OCI-LY7 (cell line): ENCODE results near the gene PLA2G2F. TPM values are rescaled to one million over a fixed set of nuclear protein-coding genes. Genes with fewer than 3 reads are reported as not detected.

ENCODE experiments used
- BruUV-seq: library from RNA; stranded (reverse); fragments of 400-500 nt; replicated peaks from 2 replicates; lab custom pipeline; 2021; lab: Mats Ljungman, UMichigan
- CTCF ChIA-PET: fragments of 300-600 bp; sonication (Branson Sonifier 250); formaldehyde crosslinking; loops from one replicate; lab custom pipeline; 2022; ENCODE audit warnings: antibody characterized with exemption; ENCODE audit not compliant: unreplicated experiment; lab: Charles Lee
- POLR2A ChIA-PET: fragments of 300-600 bp; sonication (Branson Sonifier 250); formaldehyde crosslinking; loops from one replicate; lab custom pipeline; 2022; ENCODE audit warnings: antibody characterized with exemption; lab: Charles Lee
- DNase-seq: peaks from one replicate; pipeline ENCODE4 v3.0.0-alpha.2; 2015; ENCODE audit warnings: low spot score
- H2AFZ ChIP-seq: fragments of 200-600 bp; sonication (generic), shearing (Covaris generic); 2 replicates; pipeline ENCODE4 v1.6.1; 2014; ENCODE audit warnings: mild to moderate bottlenecking, antibody characterized with exemption, low read length, moderate library complexity
- H3K27ac ChIP-seq: fragments of 200-600 bp; sonication (generic); 2 replicates; pipeline ENCODE4 v1.5.1; 2014; ENCODE audit warnings: mixed run types, low read depth, mild to moderate bottlenecking, moderate library complexity, low read length, inconsistent platforms; ENCODE audit not compliant: poor library complexity, severe bottlenecking
- H3K36me3 ChIP-seq: fragments of 200-600 bp; sonication (generic); 2 replicates; pipeline ENCODE4 v1.6.1; 2014; ENCODE audit warnings: mild to moderate bottlenecking, antibody characterized with exemption, low read length, moderate library complexity, mixed read lengths; ENCODE audit not compliant: insufficient read depth
- H3K4me1 ChIP-seq: fragments of 200-600 bp; sonication (generic); 2 replicates; pipeline ENCODE4 v1.5.1; 2014; ENCODE audit warnings: mild to moderate bottlenecking, low read length; ENCODE audit not compliant: insufficient read depth, poor library complexity, severe bottlenecking
- H3K4me2 ChIP-seq: fragments of 200-600 bp; sonication (generic); 2 replicates; pipeline ENCODE4 v1.6.1; 2014; ENCODE audit warnings: mild to moderate bottlenecking, low read length
- H3K4me3 ChIP-seq: fragments of 200-600 bp; sonication (generic); 2 replicates; pipeline ENCODE4 v1.5.1; 2014; ENCODE audit warnings: mild to moderate bottlenecking, low read depth, low read length; ENCODE audit not compliant: poor library complexity, severe bottlenecking
- H3K79me2 ChIP-seq: fragments of 200-600 bp; sonication (generic); 2 replicates; pipeline ENCODE4 v1.6.1; 2016; ENCODE audit warnings: low read depth, mild to moderate bottlenecking, low read length, moderate library complexity, mixed read lengths; ENCODE audit not compliant: insufficient read depth
- H3K9me2 ChIP-seq: fragments of 200-600 bp; sonication (generic); 2 replicates; pipeline ENCODE4 v1.6.1; 2016; ENCODE audit warnings: mild to moderate bottlenecking, low read length, mixed read lengths; ENCODE audit not compliant: insufficient read depth
- H3K9me3 ChIP-seq: fragments of 200-600 bp; sonication (generic); 2 replicates; pipeline ENCODE4 v1.6.1; 2014; ENCODE audit warnings: mild to moderate bottlenecking, mixed run types, low read length, mixed read lengths
- H4K20me1 ChIP-seq: fragments of 200-600 bp; sonication (generic); 2 replicates; pipeline ENCODE4 v1.6.1; 2014; ENCODE audit warnings: mild to moderate bottlenecking, antibody characterized with exemption, low read length, moderate library complexity, mixed read lengths; ENCODE audit not compliant: insufficient read depth
- CTCF ChIP-seq: fragments of 200-600 bp; sonication (generic); conservative IDR thresholded peaks from 2 replicates; pipeline ENCODE4 v1.5.1; 2014; ENCODE audit warnings: mild to moderate bottlenecking, antibody characterized with exemption, low read length, moderate library complexity, mixed read lengths
- EZH2phosphoT487 ChIP-seq: fragments of 200-600 bp; sonication (generic); IDR thresholded peaks from 2 replicates; pipeline ENCODE4 v1.6.1; 2018; ENCODE audit warnings: low read depth, borderline replicate concordance, mild to moderate bottlenecking, mixed run types, antibody characterized with exemption, low read length, moderate library complexity, mixed read lengths
- intact Hi-C: fragments of 100-400 bp; cut with micrococcal nuclease; formaldehyde crosslinking; loops from one replicate; pipeline ENCODE4 v1.10.0; 2022; ENCODE audit not compliant: unreplicated experiment
- total RNA-seq, 2 experiments: library from RNA; depleted of rRNA in 1 of 2; stranded (reverse); fragments of >200 nt in 1 of 2; shearing (Covaris generic) in 1 of 2; gene quantifications; 2 replicates each; pipeline ENCODE4 v1.2.3, GENCODE V29; 2014 to 2022

PLA2G2F gene
- total RNA-seq, 2 experiments from 2014 or later = not detected

GRCh38 chr1:20119347-20119746 lies 19.8 kb upstream of the PLA2G2F start, which contains the start of gene PLA2G2D:
TSS of gene PLA2G2D (minus strand) at chr1:20119536. CDS start at chr1:20119498, 38 bp downstream.
- H3K27ac ChIP-seq = peak within 1 kb of the TSS; percentile 50
- peak; percentile 63 for DNase-seq
- H4K20me1 ChIP-seq = no peaks in the 10 kb centered on the region
- no peaks in the 10 kb centered on the region for H3K79me2 ChIP-seq
- TF ChIP-seq EZH2phosphoT487 (no peak), CTCF (no peak)
- POLR2A ChIA-PET = interaction anchor here (0.9 kb wide), 1 partner anchor 28 kb away, joined by 4 read pairs; no protein-coding TSS in a partner anchor
- peaks cover 23% of the 10 kb centered on the region for H3K4me1 ChIP-seq
- H3K9me3 ChIP-seq = no peaks in the 10 kb centered on the region
- peak within 1 kb of the TSS; percentile 56 for H3K4me2 ChIP-seq
- no peak within 1 kb of the TSS for H2AFZ ChIP-seq
- no peaks in the 10 kb centered on the region for H3K9me2 ChIP-seq
- intact Hi-C loops = no loop called here
- H3K36me3 ChIP-seq = no peaks in the 10 kb centered on the region
- CTCF ChIA-PET = no interaction called here
- no peak within 1 kb of the TSS for H3K4me3 ChIP-seq
- BruUV-seq = no TSS peak

GRCh38 chr1:20120796-20121195 lies 18.3 kb upstream of the PLA2G2F start:
- no peaks in the 10 kb centered on the region for H3K9me3 ChIP-seq
- no peak overlapping the region for H3K4me2 ChIP-seq
- DNase-seq = no peak
- H3K79me2 ChIP-seq = no peaks in the 10 kb centered on the region
- no peaks in the 10 kb centered on the region for H4K20me1 ChIP-seq
- H2AFZ ChIP-seq = no peak overlapping the region
- H3K27ac ChIP-seq = no peak overlapping the region
- peaks cover 23% of the 10 kb centered on the region for H3K4me1 ChIP-seq
- TF ChIP-seq EZH2phosphoT487 = no peak
- no peak for TF ChIP-seq CTCF
- intact Hi-C loops = no loop called here
- CTCF ChIA-PET = no interaction called here
- H3K4me3 ChIP-seq = no peak overlapping the region
- POLR2A ChIA-PET = no interaction called here
- no peaks in the 10 kb centered on the region for H3K9me2 ChIP-seq
- H3K36me3 ChIP-seq = no peaks in the 10 kb centered on the region
- no TSS peak for BruUV-seq

- POLR2A ChIA-PET = interaction anchor here (0.6 to 1.6 kb wide), 4 partner anchors 28 to 1717 kb away, joined by 3 to 5 read pairs (median 4); no protein-coding TSS in a partner anchor
- no peak for TF ChIP-seq CTCF
- TF ChIP-seq EZH2phosphoT487 = no peak
- no peaks in the 10 kb centered on the region for H4K20me1 ChIP-seq
- CTCF ChIA-PET = interaction anchor here (0.6 kb wide), 1 partner anchor 22 kb away, joined by 6 read pairs; no protein-coding TSS in a partner anchor
- intact Hi-C loops = no loop called here
- no peak overlapping the region; the same call in 1 of the 2 replicates for H2AFZ ChIP-seq
- no peak overlapping the region for H3K4me3 ChIP-seq
- H3K27ac ChIP-seq = no peak overlapping the region
- no peaks in the 10 kb centered on the region for H3K9me2 ChIP-seq
- H3K36me3 ChIP-seq = no peaks in the 10 kb centered on the region
- DNase-seq = peak; percentile 27
- H3K4me2 ChIP-seq = no peak overlapping the region
- H3K9me3 ChIP-seq = no peaks in the 10 kb centered on the region
- no peaks in the 10 kb centered on the region for H3K79me2 ChIP-seq
- BruUV-seq = no TSS peak
- peaks cover 26% of the 10 kb centered on the region for H3K4me1 ChIP-seq
Observed at GRCh38 chr1:20123722-20124455, 15.2 kb upstream of the PLA2G2F start.
